ENCODE data around the gene ADD2.
"Not testable (repeated sequence)": the region's sequence is repeated elsewhere in the genome, so short reads cannot be mapped to it uniquely, and the experiment has no call there.

The ADD2 gene

GRCh38 chr2:70767699-70768589 lies at the start of gene ADD2:
Gene ADD2, minus strand, starts transcription at chr2:70768200. Its CDS starts 61,792 bp downstream, at chr2:70706408.
- peak; percentile 30 to 44 for DNase-seq (ENCODE audit: low read depth in 2 of 2)

GRCh38 chr2:70817284-70817954 lies 49.4 kb upstream of the ADD2 start:
- no peak for DNase-seq (ENCODE audit: low read depth in 2 of 2)

GRCh38 chr2:70816726-70817125 lies 48.7 kb upstream of the ADD2 start:
- no peak for DNase-seq (ENCODE audit: low read depth in 2 of 2)

- no peak for DNase-seq (ENCODE audit: low read depth in 2 of 2)
These were observed 41.3 kb upstream of the ADD2 start for GRCh38 chr2:70808983-70809958.

GRCh38 chr2:70807828-70808118 lies 39.8 kb upstream of the ADD2 start:
- no peak for DNase-seq (ENCODE audit: low read depth in 2 of 2)

GRCh38 chr2:70807102-70807827 lies 39.3 kb upstream of the ADD2 start:
- DNase-seq (ENCODE audit: low read depth in 2 of 2): no peak

- DNase-seq (ENCODE audit: low read depth in 2 of 2): no peak
These were observed 38.6 kb upstream of the ADD2 start for GRCh38 chr2:70806620-70807019.

- no peak for DNase-seq (ENCODE audit: low read depth in 2 of 2)
These were observed 38.0 kb upstream of the ADD2 start for GRCh38 chr2:70806013-70806412.

GRCh38 chr2:70801607-70802263 lies 33.7 kb upstream of the ADD2 start:
- DNase-seq (ENCODE audit: low read depth in 2 of 2): no peak

- DNase-seq (ENCODE audit: low read depth in 2 of 2): no peak
These were observed 31.7 kb upstream of the ADD2 start for GRCh38 chr2:70799706-70800105.

GRCh38 chr2:70797996-70798395 lies 30.0 kb upstream of the ADD2 start:
- not testable (repeated sequence) for DNase-seq (ENCODE audit: low read depth in 2 of 2)

- no peak for DNase-seq (ENCODE audit: low read depth in 2 of 2)
These were observed 29.5 kb upstream of the ADD2 start for GRCh38 chr2:70797506-70797905.

- no peak for DNase-seq (ENCODE audit: low read depth in 2 of 2)
These were observed 28.3 kb upstream of the ADD2 start for GRCh38 chr2:70796262-70796661.

- no peak for DNase-seq (ENCODE audit: low read depth in 2 of 2)
These were observed 27.4 kb upstream of the ADD2 start for GRCh38 chr2:70795164-70795995.

- no peak for DNase-seq (ENCODE audit: low read depth in 2 of 2)
These were observed 25.4 kb upstream of the ADD2 start for GRCh38 chr2:70793450-70793849.

GRCh38 chr2:70790136-70790828 lies 22.3 kb upstream of the ADD2 start, which contains the start of gene FIGLA:
Gene FIGLA, minus strand, starts transcription at chr2:70790643. Its CDS starts 5 bp downstream, at chr2:70790638.
- no peak for DNase-seq (ENCODE audit: low read depth in 2 of 2)

- DNase-seq (ENCODE audit: low read depth in 2 of 2): peak; percentile 56 to 62
These were observed 21.5 kb upstream of the ADD2 start for GRCh38 chr2:70789304-70790135.
